H54 (cell line): ENCODE measurements around the gene LRRC8A.
"Not testable (repeated sequence)": the region's sequence is repeated elsewhere in the genome, so short reads cannot be mapped to it uniquely, and the experiment has no call there.

Experiments
- DNase-seq: peaks from one replicate; pipeline ENCODE4 v3.0.0; 2011; ENCODE audit warnings: low spot score, mixed read lengths; ENCODE audit not compliant: insufficient read length
- FAIRE-seq: peaks from 3 replicates; lab custom pipeline; 2011; peaks lifted over from hg19 to GRCh38; lab: Jason Lieb, UNC
- POLR2A ChIP-seq: IDR thresholded peaks from 2 replicates; pipeline ENCODE4 v1.6.1; 2011; ENCODE audit warnings: low read depth, mild to moderate bottlenecking, low read length

The LRRC8A gene

DNA sequence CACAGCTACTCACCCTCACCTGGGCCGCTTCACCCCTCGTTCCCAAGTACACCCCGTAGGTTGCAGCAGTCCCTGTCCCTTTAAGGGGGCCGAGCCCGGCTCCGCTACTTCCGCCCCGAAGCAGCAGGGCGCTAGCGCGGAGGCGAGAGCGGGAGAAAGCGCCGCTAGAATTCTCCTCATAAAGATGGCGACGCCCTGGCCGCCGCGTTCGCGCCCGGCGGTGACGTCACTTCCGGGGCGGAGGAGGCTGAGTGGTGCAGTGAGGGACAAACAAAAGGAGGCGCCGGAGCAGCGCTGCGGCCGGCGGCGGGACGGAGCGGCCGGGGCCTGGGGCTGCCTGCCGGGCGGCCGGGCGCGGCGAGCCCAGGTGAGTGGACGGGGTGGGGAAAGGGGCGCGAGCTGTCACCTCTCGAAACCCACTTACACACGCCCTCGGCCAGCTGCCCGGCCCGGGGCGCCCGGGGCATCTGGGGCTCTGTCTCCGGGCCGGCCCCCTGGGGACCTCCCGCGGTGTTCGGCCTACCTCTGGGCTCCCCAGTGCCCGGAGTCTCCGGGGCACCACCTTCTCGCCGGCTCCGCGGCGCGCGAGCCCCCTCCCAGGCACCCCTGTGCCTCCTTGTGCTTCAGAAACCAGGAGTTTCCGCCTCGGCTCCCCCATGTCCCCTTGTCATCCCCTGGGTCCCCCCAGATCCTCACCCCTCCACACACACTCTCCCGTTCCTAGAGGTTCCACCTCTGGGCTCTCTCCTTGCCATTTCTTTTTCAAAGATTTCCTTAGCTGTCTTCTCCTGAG lies at the start of gene LRRC8A, which contains the start of gene KYAT1:
Gene LRRC8A, plus strand, starts transcription at position 250 of the 793 bp plus-strand sequence. CDS start 25,032 bp downstream, outside the sequence.
Gene KYAT1, minus strand, starts transcription at position 67 of the 793 bp plus-strand sequence. CDS start 36,545 bp downstream, outside the sequence.
- peak; percentile 96 for DNase-seq
- FAIRE-seq, result no peak
- TF ChIP-seq POLR2A, result peak; percentile 96

DNA sequence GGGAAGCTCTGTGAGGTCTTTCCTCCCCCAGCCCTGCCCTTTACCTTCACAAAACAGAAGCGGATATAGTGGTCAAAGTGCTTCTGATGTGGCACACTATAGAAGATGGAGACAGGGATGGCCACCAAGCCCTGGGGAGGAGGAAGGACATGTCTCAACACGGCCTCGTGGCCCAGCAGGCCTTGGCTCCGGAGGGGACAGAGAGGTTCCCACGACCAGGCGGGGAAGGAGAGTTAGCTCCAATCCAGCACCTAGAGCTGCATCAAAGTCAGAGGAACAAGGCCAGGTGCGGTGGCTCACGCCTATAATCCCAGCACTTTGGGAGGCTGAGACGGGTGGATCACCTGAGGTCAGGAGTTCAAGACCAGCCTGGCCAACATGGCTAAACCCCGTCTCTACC lies 48.2 kb upstream of the LRRC8A start:
- FAIRE-seq (no peak), DNase-seq (no peak)
- no peak for TF ChIP-seq POLR2A

DNA sequence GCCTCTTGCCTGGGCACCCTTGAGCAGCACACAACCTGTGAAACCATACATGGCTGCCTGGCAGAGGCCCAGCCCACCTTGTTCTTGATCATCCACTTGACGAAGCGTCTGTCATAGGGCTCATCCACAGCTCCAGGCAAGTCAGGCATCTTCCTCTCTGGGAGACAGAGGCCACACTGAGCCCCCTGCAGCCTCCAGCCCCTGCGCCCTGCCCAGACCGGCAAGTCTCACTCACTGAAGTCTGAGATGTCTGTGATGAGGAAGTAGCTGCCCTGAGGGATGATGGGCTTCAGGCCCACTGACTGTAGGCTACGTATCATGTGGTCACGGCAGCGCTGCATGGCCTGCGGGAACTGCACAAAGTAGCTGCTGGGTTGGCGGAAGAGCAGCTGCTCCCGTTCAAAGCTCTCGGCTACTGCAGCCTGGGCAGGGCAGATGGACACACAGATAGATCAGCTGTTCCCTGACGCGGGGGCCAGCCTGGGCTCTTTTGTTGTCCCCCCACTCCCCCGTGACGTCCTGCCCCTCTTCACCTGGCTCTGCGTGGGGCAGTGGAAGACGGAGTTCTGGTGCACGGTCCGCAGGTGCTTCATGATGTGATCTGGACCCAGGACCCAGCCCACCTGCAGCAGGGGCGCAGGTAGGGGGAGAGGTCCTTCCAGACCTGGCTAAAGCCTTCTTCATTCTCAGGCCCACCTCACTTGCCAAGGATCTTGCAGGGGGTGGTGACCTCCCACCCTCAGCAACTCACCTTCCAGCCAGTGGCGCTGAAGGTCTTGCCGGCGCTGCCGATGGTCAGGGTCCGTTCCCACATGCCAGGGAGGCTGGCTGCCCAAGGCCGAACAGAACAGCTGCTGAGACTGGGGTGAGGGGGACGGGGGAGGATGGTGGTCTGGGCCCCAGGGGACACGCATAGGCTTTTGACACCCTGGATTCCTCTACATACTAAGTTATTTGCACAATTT lies 46.4 kb upstream of the LRRC8A start:
- no peak for TF ChIP-seq POLR2A
- DNase-seq (no peak), FAIRE-seq (no peak)

DNA sequence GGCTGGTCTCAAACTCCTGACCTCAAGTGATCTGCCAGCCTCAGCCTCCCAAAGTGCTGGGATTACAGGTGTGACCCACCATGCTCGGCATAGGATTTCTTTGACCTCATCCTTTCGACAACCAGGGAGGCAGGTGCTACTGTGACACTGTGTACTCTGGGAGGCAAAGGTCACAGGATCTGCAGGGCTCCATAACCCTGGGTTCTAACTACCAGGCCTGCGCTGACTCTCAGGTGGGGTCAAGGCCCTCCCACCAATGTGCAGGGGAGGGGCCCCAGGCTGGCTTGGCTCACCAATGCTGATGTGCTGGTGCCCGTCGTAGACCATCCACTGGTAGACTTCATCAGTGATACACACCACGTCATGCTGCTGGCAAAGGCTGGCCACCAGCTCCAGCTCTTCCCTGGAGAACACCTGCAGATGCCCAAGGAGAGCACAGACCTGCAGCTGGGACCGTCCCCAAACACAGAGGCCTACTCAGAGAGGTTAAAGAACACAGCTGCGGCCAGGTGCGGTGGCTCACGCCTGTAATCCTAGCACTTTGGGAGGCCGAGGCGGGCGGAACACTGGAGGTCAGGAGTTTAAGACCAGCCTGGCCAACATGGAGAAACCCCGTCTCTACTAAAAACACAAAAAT lies 45.3 kb upstream of the LRRC8A start:
- no peak for TF ChIP-seq POLR2A
- DNase-seq (no peak), FAIRE-seq (no peak)

DNA sequence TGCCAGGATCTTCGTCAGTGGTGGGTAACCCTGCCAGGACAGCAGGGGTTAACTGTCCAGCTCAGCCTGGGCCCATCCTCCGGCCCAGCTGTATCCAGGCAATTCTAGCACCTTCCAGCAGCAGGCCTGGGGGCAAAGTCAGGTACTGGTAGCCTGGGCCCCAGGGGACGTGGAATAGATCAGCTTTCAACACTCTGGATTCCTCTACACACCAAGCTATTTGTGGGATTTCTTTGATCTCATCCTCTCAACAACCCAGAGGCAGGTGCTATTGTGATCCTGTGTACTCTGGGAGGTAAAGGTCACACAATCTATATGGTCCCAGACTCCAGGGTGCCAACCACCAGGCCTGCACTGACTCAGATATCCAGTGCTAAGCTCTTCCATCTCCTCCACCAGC lies 43.6 kb upstream of the LRRC8A start:
- TF ChIP-seq POLR2A, result no peak
- FAIRE-seq (no peak), DNase-seq (no peak)

DNA sequence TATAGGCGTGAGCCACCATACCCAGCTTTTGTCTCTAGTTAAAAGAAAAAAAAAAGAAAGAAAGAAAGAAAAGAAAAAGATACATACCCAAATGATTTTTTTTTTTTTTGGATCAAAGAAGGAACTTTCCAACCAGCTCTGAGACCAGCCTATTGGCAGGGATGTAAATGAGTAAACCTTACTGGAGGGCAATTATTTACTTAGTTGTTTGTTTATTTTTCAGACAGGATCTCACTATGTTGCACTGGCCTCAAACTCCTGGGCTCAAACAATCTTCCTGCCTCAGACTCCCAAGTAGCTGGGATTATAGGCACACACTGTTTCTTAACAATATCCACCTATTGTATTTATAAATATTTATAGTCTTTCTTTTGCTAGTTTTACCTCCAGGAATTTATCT lies 41.4 kb upstream of the LRRC8A start:
- DNase-seq (no peak), FAIRE-seq (no peak)
- no peak for TF ChIP-seq POLR2A

DNA sequence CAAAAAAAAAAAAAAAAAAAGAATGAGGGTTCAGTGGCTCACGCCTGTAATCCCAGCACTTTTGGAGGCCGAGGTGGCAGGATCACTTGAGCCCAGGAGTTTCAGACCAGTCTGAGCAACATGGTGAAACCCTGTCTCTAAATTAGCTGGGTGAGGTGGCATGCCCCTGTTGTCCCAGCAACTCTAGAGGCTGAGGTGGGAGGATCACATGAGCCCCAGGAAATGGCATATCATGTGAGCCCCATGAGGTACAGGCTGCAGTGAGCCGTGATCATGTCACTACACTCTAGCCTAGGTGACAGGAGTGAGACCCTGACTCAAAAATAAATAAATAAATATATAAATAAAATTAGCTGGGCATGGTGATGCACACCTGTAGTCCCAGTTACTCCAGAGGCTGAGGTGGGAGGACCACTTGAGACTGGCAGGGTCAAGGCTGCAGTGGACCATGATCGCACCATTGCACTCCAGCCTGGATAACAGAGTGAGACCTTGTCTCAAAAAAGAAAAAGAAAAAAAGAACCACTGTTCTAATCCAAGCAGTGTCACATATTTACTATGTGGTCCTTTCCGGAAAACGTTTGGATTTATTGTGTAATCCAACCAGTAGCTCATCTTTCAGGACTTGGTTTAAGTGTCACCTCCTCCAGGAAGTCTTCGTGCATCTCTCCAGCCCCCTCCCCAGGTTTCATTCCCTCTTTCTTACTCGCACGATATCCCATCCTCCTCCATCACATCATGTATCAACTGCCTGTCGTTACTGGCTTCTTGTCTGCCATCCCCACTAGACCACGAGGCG lies 40.0 kb upstream of the LRRC8A start:
- no peak for DNase-seq
- TF ChIP-seq POLR2A, result no peak
- no peak for FAIRE-seq

DNA sequence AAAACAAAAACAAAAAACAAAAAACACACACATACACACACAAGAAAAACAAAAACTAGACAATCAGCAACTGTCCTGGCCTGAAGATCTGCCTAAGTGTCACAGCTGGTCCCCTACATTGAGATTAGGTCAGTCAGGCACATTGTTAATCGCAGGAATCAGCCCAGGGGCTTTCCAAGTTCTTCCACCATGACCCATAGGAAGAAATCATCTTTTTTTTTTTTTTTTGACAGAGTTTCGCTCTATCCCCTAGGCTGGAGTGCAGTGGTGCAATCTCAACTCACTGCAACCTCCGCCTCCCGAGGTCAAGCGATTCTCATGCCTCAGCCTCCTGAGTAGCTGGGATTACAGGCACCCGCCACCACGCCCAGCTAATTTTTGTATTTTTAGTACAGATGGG lies 38.8 kb upstream of the LRRC8A start:
- not testable (repeated sequence) for FAIRE-seq, DNase-seq

DNA sequence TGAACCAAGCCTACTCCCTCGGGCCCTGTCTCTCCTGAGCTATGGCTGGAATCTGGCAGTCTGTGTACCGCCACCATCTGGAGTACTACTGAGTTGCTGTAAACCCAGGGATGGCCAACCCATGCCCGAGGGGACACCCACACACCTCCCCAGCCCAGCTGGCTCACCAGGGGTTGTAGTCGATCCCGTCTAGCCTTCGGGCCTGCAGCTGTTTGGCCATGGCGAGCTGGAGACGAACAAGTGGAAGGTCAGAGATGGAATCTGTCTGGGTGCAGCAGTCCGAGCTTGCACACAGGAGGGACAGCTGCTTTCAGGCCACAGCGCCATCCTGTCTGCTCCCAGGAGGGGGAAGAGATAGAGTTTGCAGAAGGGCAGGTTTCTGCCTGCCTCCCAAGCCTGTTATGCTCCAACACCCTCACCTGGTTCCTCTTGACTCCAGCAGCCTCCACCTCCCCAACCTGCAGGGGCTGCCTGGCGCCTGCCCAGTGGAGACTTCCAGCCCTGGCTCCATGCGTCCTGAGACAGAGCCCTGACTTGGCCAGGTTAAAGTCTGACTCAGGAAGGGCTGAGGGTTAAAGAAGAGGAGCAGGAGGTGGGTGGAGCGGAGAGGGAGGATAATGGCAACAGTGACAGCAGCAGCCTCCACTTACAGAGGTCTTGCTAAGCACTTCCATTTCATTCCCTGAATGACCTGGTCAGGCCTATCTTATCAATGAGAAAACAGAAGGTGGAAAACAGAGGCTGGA lies 36.6 kb upstream of the LRRC8A start:
- DNase-seq, result no peak
- no peak for FAIRE-seq
- no peak for TF ChIP-seq POLR2A

DNA sequence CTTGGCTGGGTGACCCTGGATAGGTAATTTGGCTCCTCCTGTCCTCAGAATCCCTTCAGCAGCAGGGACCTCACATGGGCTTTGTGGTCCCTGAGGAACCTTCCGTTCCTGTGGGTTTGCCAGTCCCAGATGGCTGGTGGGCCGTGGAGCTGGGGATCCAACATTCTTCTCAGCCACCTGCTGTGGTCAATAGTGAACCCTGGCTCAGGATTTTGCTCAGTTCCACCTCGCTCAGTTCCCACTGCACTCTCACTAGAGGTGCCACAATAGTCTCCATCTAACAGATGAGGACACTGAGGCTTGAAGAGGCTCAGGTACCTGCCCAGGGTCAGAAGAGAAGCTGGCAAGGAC lies 35.3 kb upstream of the LRRC8A start:
- no peak for DNase-seq
- FAIRE-seq, result no peak
- TF ChIP-seq POLR2A, result no peak

DNA sequence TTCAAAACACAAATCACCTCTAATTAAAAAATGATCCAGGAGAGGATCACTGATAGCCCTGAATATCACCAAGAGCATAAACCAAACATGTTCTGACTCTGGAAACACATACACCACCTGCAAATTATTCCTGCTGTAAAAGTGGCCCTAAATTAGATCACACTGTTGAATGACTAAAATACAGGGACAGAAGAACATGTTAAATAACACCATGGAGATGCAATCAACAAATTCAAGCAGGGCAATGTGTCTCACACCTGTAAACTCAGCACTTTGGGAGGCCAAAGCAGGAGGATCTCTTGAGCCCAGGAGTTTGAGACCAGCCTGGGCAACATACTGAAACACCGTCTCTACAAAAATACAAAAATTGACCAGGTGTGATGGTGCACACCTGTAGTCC lies 34.1 kb upstream of the LRRC8A start:
- TF ChIP-seq POLR2A, result no peak
- no peak for FAIRE-seq

DNA sequence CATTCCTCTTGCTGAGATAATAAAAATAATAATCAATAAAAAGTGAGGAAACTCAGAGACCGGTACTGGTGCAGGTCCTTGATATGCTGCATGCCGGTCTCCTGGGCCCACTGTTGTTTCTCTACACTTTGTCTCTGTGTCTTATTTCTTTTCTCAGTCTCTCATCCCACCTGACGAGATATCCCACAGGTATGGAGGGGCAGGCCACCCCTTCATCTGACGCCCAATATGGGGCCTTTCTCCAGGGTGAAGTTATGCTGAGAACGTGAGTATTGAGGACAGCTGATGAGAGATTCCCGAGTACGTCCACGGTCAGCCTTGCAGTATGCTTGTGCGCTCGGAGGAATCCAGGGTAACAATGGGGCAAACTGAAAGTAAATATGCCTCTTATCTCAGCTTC lies 30.9 kb upstream of the LRRC8A start:
- not testable (repeated sequence) for FAIRE-seq, DNase-seq

More for the DNA sequence above, 34.1 kb upstream of the LRRC8A start:
- no peak for DNase-seq

DNA sequence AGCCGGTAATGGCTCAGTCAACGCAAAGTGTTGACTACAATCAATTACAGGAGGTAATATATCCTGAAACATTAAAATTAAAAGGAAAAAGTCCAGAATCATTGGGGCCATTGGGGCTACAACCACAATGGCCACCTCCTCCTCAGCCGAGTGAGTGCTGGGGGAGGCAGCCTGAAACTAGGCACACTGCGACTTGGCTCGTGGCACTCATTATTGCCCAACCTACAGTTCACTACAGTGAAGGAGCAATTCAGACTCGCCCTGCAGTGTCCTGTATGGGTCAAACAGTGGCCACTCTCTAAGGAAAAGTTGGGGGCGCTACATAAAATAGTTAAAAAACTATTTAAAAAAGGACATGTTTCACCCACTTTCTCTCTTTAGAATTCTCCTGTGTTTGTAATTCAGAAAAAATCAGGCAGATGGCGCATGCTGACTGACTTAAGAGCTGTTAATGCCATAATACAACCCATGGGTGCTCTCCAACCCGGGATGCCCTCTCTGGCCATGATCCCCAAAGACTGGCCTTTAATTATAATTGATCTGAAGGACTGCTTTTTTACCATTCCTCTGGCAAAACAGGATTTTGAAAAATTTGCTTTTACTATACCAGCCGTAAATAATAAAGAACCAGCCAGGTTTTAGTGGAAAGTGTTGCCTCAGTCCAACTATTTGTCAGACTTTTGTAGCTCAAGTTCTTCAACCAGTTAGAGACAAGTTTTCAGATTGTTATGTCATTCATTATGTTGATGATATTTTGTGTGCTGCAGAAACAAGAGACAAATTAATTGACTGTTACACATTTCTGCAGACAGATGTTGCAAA lies 29.9 kb upstream of the LRRC8A start:
- not testable (repeated sequence) for DNase-seq, FAIRE-seq

DNA sequence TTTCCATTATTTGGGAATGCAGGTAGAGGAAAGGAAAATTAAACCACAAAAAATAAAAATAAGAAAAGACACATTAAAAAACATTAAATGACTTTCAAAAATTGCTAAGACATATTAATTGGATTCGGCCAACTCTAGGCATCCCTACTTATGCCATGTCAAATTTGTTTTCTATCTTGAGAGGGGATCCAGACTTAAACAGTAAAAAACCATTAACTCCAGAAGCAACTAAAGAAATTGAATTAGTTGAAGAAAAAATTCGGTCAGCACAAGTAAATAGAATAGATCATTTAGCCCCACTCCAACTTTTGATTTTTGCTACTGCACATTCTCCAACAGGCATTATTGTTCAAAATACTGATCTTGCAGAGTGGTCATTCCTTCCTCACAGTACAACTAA lies 29.3 kb upstream of the LRRC8A start:
- not testable (repeated sequence) for DNase-seq, FAIRE-seq

DNA sequence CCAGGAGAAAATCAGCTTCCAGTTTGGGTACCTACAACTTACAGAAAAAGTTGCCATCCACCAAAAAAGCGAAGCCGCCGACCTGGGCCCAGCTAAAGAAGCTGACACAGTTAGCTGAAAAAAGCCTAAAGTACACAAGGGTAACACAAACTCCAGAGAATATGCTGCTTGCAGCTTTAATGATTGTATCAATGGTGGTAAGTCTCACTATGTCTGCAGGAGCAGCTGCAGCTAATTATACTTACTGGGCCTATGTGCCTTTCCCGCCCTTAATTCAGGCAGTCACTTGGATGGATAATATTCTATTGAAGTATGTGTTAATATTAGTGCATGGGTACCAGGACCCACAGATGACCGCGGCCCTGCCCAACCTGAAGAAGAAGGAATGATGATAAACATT lies 27.5 kb upstream of the LRRC8A start:
- DNase-seq, FAIRE-seq: not testable (repeated sequence)

DNA sequence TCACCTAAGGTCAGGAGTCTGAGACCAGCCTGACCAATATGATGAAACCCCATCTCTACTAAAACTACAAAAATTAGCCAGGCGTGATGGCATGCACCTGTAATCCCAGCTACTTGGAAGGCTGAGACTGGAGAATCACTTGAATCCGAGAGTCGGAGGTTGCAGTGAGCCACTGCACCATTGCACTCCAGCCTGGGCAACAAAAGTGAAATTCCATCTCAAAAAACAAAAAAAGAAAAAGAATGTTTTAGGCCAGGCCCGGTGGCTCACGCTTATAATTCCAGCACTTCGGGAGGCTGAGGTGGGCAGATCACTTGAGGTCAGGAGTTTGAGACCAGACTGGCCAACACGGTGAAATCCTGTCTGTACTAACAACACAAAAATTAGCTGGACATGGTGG lies 23.5 kb upstream of the LRRC8A start:
- DNase-seq, FAIRE-seq: not testable (repeated sequence)
